ENCODE results near the gene THRB.

Gene THRB

GRCh38 chr3:24067483-24067882, 427.2 kb downstream of the THRB start:
- DNase-seq = no peak
